Adrenal gland (tissue), 5 donors: ENCODE measurements around the gene KLHDC4.

Experiments used
- CTCF ChIP-seq, 6 experiments: fragments of 450-650 bp in 4 of 6; fragments of 200-600 bp in 2 of 6; sonication (generic) in 1 of 6; IDR thresholded peaks; 1 replicate in 5 of 6; 2 replicates in 1 of 6; pipeline versions ENCODE4 v1.5.1 to v1.8.0; 2016 to 2021; ENCODE audit warnings: antibody characterized with exemption in 6 of 6, mild to moderate bottlenecking in 2 of 6, moderate library complexity in 1 of 6
- POLR2A ChIP-seq, 2 donors: fragments of 450-650 bp; IDR thresholded peaks; one replicate each; pipeline ENCODE4 v1.6.1; 2017; ENCODE audit warnings: antibody characterized with exemption in 2 of 2, mild to moderate bottlenecking in 2 of 2, moderate library complexity in 1 of 2
- donor health status: DM: no; HTN: no; CAD: no.

DNA sequence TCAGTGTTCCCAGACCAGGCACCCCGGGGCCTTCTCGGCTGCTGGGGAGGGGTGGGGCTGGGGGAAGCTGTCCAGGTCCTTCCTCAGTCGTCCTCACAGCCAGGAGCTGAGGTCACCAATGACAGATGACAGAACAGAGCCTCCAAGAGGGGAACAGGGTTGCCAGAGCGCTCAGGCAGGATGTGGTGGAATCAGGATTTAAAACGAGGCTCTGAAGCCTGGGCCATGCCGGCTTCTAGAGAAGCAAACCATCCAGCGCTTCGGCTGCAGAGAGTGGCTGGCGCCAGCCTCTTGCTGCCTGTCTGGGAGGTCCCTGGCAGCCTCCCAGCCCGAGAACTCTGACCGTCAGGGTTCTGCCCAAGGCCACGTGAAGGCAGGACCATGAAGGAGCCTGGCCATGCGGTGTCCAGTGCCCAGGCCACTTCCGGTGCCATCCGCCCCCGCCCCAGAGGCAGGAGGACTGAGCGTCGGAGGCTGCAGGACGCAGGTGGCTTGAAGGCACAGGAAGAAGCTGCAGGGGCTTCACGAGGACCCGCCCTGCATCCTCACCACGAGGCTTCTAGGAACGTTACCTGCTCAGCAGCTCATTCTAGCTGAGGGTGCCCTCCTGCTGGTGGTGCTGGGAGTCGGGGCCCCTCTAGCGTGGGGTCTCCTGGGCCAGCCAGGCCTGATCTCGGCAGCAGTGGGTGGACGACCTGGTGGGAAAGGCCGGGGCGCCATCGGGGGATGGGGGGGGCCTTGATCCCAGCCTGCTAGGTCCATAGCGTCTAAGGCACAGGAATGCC lies 78.5 kb downstream of the KLHDC4 start:
- no peak for TF ChIP-seq POLR2A (IDR thresholded peaks at IDR 0.05)
- TF ChIP-seq CTCF (IDR thresholded peaks at IDR 0.05) = no peak
